ENCODE results near the gene NYAP2.

Gene NYAP2

DNA sequence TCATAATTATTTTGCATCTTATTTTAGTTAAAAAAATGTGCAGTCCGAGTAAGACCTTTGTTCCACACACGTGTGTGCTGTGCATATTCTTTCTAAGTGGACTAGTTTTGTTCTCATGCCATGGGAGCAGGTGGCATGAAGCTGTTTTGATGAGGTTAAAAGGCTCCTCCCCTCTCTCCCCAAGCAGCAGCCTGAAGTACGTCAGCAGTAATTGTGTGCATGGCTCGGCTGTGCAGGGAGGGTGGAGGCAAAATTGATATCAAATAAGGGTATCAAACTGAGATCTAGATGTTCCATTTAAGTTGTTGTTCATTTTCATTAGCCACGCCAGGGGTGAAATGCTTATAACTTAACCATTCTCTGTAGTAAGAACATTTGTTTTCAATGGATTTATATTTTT, at the start of gene NYAP2:
Gene NYAP2, plus strand, starts transcription at position 207 of the 400 bp plus-strand sequence. CDS start 9,171 bp downstream, outside the sequence.
- DNase-seq (ENCODE audit: low read depth, low spot score): no peak

DNA sequence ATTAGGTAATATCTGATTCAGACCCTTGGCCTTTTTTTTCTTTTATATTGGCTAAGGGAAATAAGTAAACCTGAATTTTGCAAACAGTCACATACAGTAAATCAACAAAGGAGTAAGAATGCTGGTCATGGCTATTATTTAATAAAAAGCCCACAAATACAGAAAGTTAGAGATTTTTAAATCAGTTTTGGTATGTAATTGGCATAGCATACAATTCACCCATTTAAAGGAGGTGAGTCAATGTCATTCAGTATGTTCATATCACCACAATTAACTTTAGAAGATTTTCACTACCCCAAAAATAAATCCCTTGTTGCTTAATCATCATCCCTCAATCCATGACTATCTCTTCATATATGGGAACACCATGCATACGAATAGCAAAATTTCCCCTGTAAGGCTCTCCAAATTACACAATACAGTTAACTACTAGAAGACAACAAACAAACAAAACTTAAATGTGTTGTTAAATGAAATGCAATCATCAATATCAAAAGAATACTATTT, 45.9 kb upstream of the NYAP2 start:
- no peak for DNase-seq (ENCODE audit: low read depth, low spot score)

DNA sequence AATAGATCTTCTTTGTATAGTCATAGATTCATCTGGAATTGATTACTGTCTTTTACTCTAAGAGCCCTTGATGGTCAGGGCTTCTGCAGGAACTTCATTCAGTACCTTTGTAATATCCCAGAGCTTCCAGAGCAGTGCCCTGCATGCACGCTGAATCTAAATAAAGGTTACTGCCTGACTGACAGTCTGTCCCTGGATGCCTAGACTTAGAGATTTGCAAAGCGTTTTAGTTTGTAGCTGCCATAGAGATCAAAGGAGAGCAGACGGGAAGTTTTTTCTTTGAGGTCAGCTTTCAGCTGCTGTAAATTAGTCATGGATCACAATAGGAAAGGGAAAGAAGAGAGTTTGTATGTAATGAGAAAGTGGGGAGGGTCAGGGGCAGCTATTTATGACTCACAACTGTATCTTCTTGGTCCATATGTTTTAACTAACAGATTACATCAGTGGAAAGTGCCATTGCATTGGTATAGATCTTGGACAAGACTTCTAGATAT, 45.2 kb upstream of the NYAP2 start:
- DNase-seq (ENCODE audit: low read depth, low spot score): peak; percentile 41

DNA sequence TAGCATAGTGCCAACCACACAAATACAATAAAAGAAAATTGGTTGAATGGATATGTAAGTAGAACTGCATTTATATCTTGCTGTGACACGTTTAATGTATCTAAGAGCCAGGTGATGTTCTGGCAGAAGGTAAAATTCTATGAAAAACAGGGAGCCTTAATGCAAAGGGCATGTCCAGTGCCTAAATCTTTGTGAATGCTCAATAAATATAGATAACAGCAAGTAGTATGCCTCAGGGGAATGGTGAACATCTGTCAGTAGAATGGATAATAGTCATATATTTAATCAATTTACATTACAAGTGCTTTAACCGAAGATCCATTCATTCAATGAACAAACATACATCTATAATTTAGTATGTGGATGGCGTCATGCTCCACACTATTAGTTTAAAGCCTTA, 43.7 kb upstream of the NYAP2 start:
- no peak for DNase-seq (ENCODE audit: low read depth, low spot score)

DNA sequence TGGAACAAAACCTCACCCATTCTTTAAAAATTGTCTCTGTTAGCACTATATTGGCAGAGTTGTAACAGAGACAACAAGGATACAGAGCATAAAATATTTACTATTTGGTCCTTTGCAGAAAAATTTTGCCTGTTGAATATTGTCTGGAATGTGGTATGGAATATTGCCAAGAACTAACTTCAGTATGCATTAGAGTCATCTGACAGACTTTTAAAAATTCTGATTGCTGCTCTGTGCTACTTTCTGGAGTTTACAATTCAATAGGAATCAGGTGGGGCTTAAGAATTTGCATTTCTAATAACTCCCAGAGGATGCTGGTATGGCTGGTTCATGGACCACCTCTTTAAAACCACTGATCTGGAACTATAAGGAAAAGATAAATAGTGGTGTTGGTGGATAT, 32.8 kb upstream of the NYAP2 start:
- no peak for DNase-seq (ENCODE audit: low read depth, low spot score)

DNA sequence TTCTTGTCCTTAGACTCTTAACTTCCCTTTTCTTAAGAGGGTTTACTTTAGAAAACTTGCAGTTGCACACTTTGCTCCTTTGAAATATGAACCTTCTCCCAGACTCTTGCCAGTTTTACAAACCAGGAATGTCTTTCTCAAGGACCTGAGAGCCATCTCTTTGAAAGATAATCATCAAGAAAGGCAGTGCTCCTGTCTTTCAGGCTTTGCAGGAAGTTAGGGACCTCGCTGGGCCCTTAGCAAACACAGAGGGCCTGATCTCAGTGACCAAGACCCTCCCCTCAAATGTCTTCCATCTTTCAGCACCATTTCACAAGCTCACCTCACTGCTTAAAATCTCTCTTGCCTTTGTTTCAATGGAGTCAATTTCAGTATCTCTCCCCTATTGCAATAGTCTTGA, 32.0 kb upstream of the NYAP2 start:
- peak; percentile 25 for DNase-seq (ENCODE audit: low read depth, low spot score)

DNA sequence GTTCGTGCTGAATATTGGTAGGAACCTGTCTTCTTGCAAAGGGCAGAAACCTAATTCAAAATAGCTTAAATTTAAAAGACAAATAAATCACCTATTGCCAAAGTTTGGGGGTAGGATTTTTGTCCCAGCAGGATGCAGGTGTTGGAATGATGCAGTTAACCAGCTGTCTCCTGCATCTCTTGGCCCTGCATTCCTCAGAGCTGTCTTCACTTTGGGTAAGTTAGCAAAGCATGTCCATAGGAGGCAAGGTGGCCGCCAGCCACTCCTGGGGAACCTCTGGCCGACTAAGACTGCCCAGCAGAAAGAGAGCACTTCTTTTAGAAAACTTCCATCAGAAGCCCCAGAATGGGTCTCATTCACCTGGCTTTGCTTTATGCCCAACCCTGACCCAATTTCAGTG, 20.5 kb upstream of the NYAP2 start:
- DNase-seq (ENCODE audit: low read depth, low spot score): no peak

DNA sequence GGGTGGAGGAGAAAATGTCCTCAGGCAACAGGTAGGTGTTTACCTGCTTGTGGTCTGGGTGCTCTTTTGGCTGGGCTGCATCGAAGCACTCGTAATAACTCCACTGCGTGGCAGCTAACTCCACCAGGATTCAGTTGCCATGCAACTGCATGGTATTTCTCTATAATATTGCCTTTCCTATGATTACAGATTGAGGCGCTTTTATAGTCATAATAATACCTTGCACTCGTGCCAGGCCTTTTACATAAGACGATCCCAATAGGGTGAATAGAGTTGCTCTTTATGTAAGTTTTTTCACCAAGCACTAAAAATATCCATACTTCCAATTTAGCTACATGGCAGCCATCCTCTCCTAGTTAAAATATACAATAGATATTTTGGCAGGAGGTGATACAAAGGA, 19.7 kb upstream of the NYAP2 start:
- DNase-seq (ENCODE audit: low read depth, low spot score): no peak

DNA sequence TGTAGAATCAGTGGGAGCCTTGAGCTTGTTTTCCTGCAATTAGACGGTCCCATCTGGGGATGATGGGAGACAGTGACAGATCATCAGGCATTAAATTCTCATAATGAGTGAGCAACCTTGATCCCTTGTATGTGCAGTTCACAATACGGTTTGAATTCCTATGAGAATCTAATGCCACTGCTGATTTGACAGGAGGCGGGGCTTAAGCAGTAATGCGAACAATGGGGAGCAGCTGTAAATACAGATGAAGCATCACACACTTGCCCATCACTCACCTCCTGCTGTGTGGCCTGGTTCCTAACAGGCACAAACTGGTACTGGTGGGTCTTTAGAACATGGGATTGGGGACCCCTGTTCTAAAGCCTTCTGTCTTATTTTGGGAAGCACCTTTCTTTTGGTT, 17.9 kb upstream of the NYAP2 start:
- no peak for DNase-seq (ENCODE audit: low read depth, low spot score)

DNA sequence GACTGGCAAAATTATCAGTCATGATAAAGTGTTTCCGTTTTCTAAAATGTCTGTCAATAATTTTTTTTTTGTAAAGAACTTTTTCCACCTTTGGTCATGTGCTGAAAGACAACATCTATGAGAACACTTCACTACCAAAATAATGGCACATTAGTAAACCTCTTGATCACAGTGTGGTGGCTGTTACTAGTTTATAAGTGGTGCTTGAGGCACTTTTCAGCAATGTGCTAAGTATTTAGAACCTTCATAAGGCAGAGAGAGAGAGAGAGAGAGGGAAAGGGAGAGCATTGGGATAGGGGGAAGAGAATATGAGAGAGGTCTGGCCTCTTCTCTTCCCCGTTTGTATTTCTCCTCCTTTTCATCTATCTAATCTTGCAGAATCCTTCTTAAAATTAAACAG, 1.1 kb upstream of the NYAP2 start:
- no peak for DNase-seq (ENCODE audit: low read depth, low spot score)

DNA sequence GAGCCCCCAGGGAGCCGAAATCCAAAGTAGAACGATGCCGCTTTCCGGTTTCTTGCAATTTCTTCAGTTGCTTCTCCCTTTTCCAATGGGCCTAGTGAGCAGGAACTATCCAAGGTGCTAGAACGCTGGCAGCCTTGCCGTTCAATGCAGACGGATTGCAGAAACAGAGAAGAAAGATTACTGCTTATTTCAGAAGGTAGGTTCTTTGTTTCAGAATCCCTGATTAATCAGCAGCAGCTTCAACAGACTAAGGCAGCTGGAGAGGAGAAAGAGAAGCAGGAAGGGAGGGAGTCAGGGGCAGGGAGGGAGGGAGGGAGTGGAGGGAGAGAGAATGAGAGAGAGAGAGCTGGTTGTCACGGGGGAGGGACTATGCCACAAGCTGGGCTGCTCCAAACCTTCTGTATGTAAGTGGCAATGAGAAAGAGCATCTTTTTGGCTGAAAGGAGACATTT, 576 bp downstream of the NYAP2 start:
- peak; percentile 23 for DNase-seq (ENCODE audit: low read depth, low spot score)

DNA sequence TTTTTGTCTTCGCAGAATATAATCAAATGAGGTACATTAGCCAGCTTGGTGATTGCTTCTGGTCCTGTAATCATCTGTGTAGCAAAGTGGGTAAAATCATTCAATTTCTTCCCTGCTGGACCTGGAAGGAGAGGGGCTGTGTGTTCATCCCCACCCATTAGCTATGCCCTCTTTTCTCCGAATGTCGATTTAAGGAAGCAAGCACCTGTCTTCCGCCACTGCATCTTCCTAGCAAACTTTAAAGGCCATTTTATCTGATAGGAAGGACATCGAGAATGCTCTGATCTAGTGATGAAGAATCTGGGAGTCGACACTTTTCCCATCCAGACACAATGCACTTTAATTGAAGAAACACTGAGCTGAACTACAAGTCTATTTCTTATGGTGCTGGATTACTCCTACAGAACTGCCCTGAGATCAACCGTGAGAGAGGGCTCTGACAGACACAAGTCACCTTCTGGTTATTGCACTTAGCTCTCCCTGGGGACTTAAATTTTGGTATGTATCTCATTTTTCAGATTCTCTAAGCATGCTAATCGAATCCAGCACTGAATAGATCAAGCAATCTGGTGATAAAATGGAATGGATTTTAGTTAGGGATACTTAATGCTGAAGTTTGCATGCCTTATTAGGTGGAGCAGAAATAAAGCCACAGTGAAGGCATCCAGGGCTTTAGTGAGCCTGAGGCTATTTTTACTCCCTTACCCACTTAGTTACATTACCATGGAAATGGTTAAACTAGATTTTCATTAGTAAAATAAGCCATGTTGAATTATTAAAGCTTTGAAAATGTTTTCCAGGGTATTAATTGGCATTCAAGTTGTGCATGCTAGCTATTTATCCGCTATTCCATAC, 1.3 kb downstream of the NYAP2 start:
- DNase-seq (ENCODE audit: low read depth, low spot score): no peak

DNA sequence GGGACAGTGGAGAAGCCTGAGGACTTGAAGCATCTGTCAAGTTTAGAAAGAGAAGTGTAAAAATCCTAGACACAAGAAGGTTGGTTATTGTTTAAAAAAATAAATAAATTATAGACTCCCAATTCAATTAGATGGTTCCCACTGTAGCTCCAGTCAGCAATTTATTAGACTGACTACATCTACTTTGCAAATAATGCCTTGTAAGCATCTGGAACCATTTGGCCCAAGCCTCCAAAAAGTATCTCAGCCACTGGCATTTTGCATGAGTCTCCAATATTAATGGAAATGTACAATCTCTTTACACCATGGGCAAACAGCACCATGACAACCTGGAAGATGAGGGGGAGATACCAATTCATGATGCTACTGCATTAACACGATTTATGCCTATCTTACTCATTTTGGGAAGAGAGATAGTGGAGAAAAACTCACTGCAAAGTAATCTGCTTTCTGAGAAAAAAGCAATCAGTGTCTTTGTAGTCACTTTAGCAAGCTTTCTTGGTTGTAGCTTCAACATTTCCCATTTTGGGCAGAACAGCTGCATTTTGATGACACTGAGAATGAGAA, 2.8 kb downstream of the NYAP2 start:
- no peak for DNase-seq (ENCODE audit: low read depth, low spot score)

DNA sequence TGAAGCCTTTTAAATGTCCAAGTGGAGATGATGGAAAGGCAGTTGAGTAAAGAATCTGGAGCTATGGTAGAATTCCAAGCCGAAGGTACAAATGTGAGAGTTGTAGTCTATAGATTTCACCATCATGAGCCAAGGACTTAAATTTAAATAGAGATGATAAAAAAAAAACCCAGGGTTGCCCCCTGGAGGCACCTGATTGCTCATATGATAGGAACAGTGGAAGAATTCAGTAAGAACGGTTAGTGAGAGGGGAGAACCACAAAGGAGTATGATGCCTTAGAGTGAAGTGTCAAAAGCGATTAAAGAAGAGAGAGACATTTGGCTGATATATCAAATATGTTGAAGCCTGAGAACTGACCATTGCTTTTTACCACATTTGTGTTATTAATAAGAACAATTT, 11.9 kb downstream of the NYAP2 start:
- DNase-seq (ENCODE audit: low read depth, low spot score): no peak

DNA sequence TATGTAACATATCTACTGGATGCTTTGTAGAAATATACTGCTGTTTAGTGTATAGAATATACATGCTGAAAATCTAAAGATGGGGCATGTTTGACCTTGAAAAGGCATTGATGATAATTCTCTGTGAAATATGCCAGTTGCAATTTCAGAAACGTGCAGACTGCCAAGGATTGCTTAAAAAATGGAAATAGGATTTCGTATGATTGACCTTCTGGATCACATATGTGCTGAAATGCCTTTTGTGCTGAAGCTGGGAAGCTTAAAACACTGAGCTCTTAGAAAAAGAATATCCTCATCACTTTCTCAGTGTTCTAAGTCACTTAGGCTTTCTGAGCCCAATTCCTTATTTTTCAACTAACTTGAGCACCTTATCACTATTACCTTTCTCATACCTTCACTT, 14.3 kb downstream of the NYAP2 start:
- no peak for DNase-seq (ENCODE audit: low read depth, low spot score)

DNA sequence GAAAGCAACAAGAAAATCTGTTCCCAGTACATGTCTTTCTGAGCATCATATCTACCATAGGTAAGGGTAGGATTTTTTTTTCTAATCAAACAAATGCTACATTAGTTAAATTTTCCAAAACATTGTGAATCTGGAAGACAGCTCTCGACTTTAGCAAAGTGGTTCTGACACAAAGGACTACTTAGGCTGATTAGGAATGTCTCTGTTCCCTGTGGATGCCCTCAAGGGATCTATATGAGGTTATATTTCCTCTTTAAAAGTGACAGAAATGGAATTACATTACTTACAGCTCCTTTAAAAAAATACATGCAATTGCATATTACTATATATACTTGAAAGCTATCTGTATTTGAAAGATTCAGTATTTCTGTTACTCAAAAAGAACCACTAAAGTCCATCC, 15.4 kb downstream of the NYAP2 start:
- DNase-seq (ENCODE audit: low read depth, low spot score): no peak

DNA sequence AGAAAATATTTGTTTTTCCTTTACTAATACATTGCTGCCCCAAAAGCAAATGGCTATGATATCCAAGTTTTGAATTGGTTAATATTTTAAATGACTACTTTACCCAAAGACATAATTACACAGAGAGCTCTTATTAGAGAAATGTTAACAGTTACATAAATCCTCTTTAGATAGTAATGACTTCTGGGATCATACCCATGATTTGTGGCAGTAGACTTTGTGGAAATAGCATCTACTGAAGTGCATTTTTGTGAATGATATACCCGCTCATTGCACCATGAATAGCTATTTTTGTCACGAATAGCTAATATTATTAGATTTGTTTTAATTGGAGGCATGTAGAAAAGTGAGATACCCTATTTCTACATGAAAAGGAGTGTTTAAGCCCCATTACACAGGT, 15.8 kb downstream of the NYAP2 start:
- DNase-seq (ENCODE audit: low read depth, low spot score): no peak

DNA sequence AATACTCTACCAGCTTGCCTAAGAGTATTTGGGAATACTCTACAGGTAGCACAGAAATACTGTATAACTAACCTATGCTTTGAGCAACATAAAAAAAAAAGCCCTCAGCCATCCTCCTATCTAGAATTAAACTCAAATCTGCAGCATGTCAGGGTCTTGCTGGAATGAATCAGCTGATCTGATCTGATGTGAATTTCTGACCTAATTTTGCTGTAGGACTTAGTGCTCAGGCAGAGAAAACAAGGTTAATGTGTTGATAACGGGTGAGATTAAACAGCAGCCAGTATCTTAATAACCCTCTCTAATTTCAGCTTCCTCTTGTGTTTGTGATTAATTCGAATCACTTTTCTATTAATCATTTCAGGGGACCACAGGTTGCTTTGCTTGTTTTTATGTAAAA, 16.3 kb downstream of the NYAP2 start:
- no peak for DNase-seq (ENCODE audit: low read depth, low spot score)

DNA sequence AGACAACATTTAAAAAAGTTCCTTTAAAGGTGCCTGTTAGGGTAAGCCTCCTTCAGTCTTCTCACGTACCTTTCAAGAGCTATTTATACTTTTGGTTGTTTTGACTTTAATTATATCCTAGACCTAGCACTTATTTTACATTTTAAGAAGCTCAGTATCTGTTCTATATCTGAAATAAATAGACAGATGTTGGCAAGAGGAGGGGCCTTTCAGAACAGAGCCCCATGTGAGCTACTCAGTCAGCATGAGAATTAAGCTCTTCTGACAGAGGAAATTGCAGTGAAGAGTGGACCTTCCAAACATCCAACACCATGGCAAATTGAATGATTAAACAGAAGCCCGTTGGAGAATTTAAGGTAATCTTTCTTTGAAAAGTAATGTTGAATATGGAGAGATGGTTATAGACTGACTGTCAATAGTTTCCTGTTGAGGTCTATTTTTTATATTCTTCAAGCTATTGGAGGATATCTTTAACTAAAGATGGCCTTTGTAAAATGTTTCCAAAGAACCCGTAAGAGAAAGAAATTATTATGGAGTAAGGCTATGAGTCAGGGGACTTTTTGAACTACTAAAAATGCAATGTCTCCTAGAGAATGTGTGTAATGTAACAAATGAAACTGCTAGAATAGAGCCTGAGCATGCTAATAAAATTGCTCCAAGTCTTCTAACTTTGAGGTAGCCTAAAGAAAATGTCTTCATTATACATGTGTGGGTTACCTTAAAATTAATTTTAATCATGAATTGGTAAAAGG, 17.3 kb downstream of the NYAP2 start:
- DNase-seq (ENCODE audit: low read depth, low spot score): no peak

DNA sequence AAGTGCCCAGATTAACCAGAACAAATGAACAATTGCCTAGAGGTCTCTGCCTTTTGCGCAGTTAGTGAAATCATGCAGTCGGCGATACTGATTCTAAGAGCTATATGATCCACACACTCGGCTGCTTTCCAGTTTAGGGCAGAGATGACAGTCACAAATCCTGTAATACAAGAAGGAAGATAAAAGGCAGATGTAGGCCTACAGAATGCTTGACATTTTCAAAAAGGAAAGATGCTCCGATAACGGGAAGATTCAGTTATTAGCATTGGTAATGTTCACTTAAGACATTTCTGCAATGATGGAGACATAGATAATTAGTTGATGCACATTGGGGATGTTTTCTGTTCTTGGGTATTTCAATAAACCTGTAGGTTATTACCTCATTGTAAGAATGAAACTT, 19.5 kb downstream of the NYAP2 start:
- no peak for DNase-seq (ENCODE audit: low read depth, low spot score)

DNA sequence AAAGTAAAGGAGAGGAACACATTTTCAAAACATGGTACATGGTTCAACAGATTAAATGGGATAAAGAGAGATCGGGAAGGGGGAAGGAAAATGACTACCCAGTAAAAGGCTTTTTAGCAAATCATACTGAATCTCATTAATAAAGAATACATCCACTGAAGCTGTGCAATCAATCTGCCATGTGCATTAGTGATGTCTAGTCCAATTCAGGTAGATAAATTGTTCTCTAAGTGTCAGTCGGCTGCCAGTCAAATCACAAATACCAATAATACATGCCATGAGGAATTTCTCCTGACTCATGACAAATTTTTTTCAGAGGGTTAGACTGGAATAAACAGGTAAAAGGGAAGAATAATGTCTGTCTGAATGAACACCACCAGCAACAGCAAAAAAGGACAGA, 22.6 kb downstream of the NYAP2 start:
- no peak for DNase-seq (ENCODE audit: low read depth, low spot score)

DNA sequence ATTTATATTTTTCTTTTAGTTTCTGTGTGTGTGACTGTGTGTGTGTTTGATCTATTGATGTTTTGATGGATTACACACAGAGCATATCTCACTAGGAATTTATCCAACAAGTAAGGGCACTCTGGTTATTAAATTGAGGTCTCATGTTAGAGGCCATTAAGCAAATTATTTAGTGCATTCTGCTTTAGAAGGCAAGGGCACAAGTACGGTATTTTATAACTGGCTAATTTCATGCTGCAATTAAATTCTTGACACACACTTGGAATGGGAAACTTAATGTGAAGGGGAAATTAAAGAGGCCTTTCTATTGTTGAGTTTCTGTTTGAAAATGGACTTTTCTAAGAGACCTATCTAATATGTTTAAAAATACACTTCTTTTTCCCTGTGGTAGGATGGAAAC, 25.8 kb downstream of the NYAP2 start:
- no peak for DNase-seq (ENCODE audit: low read depth, low spot score)

Data from ELF-1 (cell line).